HL-60 (cell line): ENCODE results near the gene MGP.

Experiments
- DNase-seq, 2 experiments: peaks; one replicate each; pipeline ENCODE4 v3.0.0-alpha.2; 2010 to 2020; ENCODE audit warnings: low read depth in 1 of 2, low spot score in 1 of 2
- H3K27ac ChIP-seq: fragments of 250-450 bp; sonication (Bioruptor Pico); replicated peaks from 2 replicates; pipeline ENCODE4 v1.5.1; 2020; ENCODE audit warnings: mild to moderate bottlenecking, moderate library complexity
- H3K27me3 ChIP-seq: fragments of 250-450 bp; sonication (Bioruptor Pico); 2 replicates; pipeline ENCODE4 v1.5.1; 2021; ENCODE audit warnings: mild to moderate bottlenecking, moderate library complexity; ENCODE audit not compliant: insufficient read depth, poor library complexity, severe bottlenecking
- H3K4me3 ChIP-seq: replicated peaks from 2 replicates; pipeline ENCODE4 v1.5.1; 2011; ENCODE audit warnings: mild to moderate bottlenecking, control low read depth, low read length; ENCODE audit not compliant: insufficient read depth
- GABPA ChIP-seq: IDR thresholded peaks from 2 replicates; pipeline ENCODE4 v1.6.1; 2012; ENCODE audit warnings: low read depth
- POLR2AphosphoS5 ChIP-seq: IDR thresholded peaks from 2 replicates; pipeline ENCODE4 v1.6.1; 2012; ENCODE audit warnings: low read depth
- SPI1 ChIP-seq: IDR thresholded peaks from 2 replicates; pipeline ENCODE4 v1.6.1; 2012; ENCODE audit warnings: low read depth, mild to moderate bottlenecking, borderline replicate concordance
- TF ChIP-seq, protein P1 (sequence below): IDR thresholded peaks from 2 replicates; pipeline ENCODE4 v1.6.1; 2012; ENCODE audit warnings: low read depth; ENCODE audit not compliant: insufficient replicate concordance
- TF ChIP-seq, protein P2 (sequence below): IDR thresholded peaks from one replicate; pipeline ENCODE4 v1.5.1; 2011; ENCODE audit warnings: low read length, control low read depth, inconsistent platforms; ENCODE audit not compliant: insufficient read depth

Gene MGP

GRCh38 chr12:14852880-14853279, 32.8 kb downstream of the MGP start:
- no peak for DNase-seq
- TF ChIP-seq SPI1 (no peak), GABPA (no peak), POLR2AphosphoS5 (no peak)
- TF ChIP-seq, protein P1, sequence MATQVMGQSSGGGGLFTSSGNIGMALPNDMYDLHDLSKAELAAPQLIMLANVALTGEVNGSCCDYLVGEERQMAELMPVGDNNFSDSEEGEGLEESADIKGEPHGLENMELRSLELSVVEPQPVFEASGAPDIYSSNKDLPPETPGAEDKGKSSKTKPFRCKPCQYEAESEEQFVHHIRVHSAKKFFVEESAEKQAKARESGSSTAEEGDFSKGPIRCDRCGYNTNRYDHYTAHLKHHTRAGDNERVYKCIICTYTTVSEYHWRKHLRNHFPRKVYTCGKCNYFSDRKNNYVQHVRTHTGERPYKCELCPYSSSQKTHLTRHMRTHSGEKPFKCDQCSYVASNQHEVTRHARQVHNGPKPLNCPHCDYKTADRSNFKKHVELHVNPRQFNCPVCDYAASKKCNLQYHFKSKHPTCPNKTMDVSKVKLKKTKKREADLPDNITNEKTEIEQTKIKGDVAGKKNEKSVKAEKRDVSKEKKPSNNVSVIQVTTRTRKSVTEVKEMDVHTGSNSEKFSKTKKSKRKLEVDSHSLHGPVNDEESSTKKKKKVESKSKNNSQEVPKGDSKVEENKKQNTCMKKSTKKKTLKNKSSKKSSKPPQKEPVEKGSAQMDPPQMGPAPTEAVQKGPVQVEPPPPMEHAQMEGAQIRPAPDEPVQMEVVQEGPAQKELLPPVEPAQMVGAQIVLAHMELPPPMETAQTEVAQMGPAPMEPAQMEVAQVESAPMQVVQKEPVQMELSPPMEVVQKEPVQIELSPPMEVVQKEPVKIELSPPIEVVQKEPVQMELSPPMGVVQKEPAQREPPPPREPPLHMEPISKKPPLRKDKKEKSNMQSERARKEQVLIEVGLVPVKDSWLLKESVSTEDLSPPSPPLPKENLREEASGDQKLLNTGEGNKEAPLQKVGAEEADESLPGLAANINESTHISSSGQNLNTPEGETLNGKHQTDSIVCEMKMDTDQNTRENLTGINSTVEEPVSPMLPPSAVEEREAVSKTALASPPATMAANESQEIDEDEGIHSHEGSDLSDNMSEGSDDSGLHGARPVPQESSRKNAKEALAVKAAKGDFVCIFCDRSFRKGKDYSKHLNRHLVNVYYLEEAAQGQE: no peak
- TF ChIP-seq, protein P2, sequence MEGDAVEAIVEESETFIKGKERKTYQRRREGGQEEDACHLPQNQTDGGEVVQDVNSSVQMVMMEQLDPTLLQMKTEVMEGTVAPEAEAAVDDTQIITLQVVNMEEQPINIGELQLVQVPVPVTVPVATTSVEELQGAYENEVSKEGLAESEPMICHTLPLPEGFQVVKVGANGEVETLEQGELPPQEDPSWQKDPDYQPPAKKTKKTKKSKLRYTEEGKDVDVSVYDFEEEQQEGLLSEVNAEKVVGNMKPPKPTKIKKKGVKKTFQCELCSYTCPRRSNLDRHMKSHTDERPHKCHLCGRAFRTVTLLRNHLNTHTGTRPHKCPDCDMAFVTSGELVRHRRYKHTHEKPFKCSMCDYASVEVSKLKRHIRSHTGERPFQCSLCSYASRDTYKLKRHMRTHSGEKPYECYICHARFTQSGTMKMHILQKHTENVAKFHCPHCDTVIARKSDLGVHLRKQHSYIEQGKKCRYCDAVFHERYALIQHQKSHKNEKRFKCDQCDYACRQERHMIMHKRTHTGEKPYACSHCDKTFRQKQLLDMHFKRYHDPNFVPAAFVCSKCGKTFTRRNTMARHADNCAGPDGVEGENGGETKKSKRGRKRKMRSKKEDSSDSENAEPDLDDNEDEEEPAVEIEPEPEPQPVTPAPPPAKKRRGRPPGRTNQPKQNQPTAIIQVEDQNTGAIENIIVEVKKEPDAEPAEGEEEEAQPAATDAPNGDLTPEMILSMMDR: no peak
- Histone ChIP-seq H3K27ac (no peak overlapping the region), H3K27me3 (no peaks in the 10 kb centered on the region), H3K4me3 (no peak overlapping the region)

DNA sequence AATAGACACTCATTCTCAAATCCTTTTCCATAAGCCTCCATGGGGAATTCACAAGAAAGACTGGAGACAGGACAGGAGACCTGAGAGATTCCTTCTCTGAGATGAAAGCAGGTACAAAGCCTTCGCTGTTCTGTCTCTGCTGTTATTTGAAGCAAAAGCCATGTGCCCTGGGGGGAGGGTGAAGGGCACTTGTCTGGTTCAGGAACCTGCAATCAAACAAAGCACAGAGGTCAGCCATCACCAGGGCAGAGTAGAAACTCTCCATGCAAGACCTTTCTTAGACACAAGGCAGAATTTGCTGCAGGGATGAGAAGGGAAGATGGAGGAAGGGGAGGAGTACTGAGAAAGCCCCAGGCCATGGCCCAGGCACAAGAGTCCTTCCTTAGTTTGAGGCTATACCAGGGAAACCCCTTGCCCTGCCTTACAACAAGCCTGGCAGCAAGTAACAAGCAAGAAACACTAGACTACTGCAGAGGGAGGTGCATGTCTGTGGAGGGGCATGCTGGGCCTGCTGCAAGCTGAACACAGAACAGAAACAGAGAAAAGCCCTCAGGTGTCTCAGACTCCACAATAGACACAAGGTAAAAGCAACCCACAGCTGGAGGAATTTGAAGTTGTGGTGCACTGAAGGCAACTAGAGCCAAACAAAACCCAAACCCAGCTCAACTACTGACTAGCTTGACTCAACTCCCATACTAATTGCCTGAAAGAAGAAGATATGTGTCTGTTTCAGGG, 34.6 kb downstream of the MGP start:
- Histone ChIP-seq H3K4me3 (no peak overlapping the region), H3K27ac (no peak overlapping the region), H3K27me3 (no peaks in the 10 kb centered on the region)
- no peak for DNase-seq
- TF ChIP-seq SPI1: no peak
- no peak for TF ChIP-seq POLR2AphosphoS5
- TF ChIP-seq GABPA: no peak
- TF ChIP-seq, protein P1: no peak
- TF ChIP-seq, protein P2: no peak

GRCh38 chr12:14849661-14850060, 36.0 kb downstream of the MGP start:
- H3K27me3 ChIP-seq: no peaks in the 10 kb centered on the region
- no peak overlapping the region for H3K27ac ChIP-seq
- H3K4me3 ChIP-seq: no peak overlapping the region
- TF ChIP-seq POLR2AphosphoS5 (no peak), GABPA (no peak), SPI1 (no peak)
- TF ChIP-seq, protein P2: no peak
- TF ChIP-seq, protein P1: no peak
- no peak for DNase-seq
